ENCODE results near the gene TOB2. TPM values are rescaled to one million over a fixed set of nuclear protein-coding genes. Genes with fewer than 3 reads are reported as not detected.

Gene TOB2
- total and polyA plus RNA-seq, 7 donors = 13.2 to 38.2 (median 29.6) TPM

GRCh38 chr22:41429232-41429950 lies 17.2 kb downstream of the TOB2 start:
- Histone ChIP-seq H3K36me3 (peaks cover 0 to 50% (median 12%) of the 10 kb centered on the region in 4 donors), H3K9me3 (no peaks in the 10 kb centered on the region), H3K27ac (no peak overlapping the region), H3K27me3 (no peaks in the 10 kb centered on the region), H3K4me1 (peaks cover 0 to 16% (median 2%) of the 10 kb centered on the region in 4 donors), H3K4me3 (no peak overlapping the region)
- intact Hi-C loops (cut with DNase I) = no loop called here
- 94 to 95% methylated on average over 13 of the region's 13 CpGs for WGBS, 2 donors
- DNase-seq = no peak
- TF ChIP-seq CTCF (IDR thresholded peaks at IDR 0.05) (no peak), EP300 (IDR thresholded peaks at IDR 0.05) (no peak), POLR2A (IDR thresholded peaks at IDR 0.05) (no peak), POLR2AphosphoS5 (IDR thresholded peaks at IDR 0.05) (peak in 2 of 4 donors; percentile 11 to 33)

- Histone ChIP-seq H3K36me3 (peaks cover 0 to 34% (median 7%) of the 10 kb centered on the region in 4 donors), H3K4me1 (no peaks in the 10 kb centered on the region), H3K27ac (no peak overlapping the region), H3K9me3 (no peaks in the 10 kb centered on the region), H3K4me3 (no peak overlapping the region), H3K27me3 (no peaks in the 10 kb centered on the region)
- TF ChIP-seq CTCF (IDR thresholded peaks at IDR 0.05) (no peak), POLR2AphosphoS5 (IDR thresholded peaks at IDR 0.05) (no peak), EP300 (IDR thresholded peaks at IDR 0.05) (no peak), POLR2A (IDR thresholded peaks at IDR 0.05) (no peak)
- no peak for DNase-seq
- intact Hi-C loops (cut with DNase I) = no loop called here
- WGBS, 2 donors = 57 to 69% methylated on average over 9 of the region's 9 CpGs
Observed at GRCh38 chr22:41425660-41426365, 20.8 kb downstream of the TOB2 start.

GRCh38 chr22:41418717-41419116 lies 27.9 kb downstream of the TOB2 start:
- Histone ChIP-seq H3K4me1 (peaks cover 0 to 56% (median 45%) of the 10 kb centered on the region in 4 donors), H3K9me3 (no peaks in the 10 kb centered on the region), H3K36me3 (peaks cover 0 to 10% (median 2%) of the 10 kb centered on the region in 4 donors), H3K27me3 (no peaks in the 10 kb centered on the region), H3K27ac (peak overlapping the region; percentile 93 to 98 (median 98)), H3K4me3 (peak overlapping the region in 1 of 4 donors; percentile 17)
- intact Hi-C loops (cut with DNase I) = no loop called here
- no peak for DNase-seq
- 81 to 88% methylated on average over 9 of the region's 9 CpGs for WGBS, 2 donors
- no peak for TF ChIP-seq POLR2AphosphoS5 (IDR thresholded peaks at IDR 0.05)
- TF ChIP-seq EP300 (IDR thresholded peaks at IDR 0.05) = no peak
- TF ChIP-seq CTCF (IDR thresholded peaks at IDR 0.05) = no peak

- DNase-seq = peak; percentile 99
- peak overlapping the region in 1 of 4 donors; percentile 17 for H3K4me3 ChIP-seq
- no peaks in the 10 kb centered on the region for H3K27me3 ChIP-seq
- H3K36me3 ChIP-seq = peaks cover 0 to 2% (median 0%) of the 10 kb centered on the region in 4 donors
- H3K9me3 ChIP-seq = no peaks in the 10 kb centered on the region
- 33 to 70% methylated on average over 13 of the region's 13 CpGs for whole genome bisulfite sequencing, 2 donors
- H3K27ac ChIP-seq = peak overlapping the region; percentile 93 to 98 (median 98)
- TF ChIP-seq EP300 (IDR thresholded peaks at IDR 0.05) (peak; percentile 90 to 98 (median 94)), POLR2AphosphoS5 (IDR thresholded peaks at IDR 0.05) (peak; percentile 89 to 95 (median 93)), POLR2A (IDR thresholded peaks at IDR 0.05) (peak; percentile 21 to 37), CTCF (IDR thresholded peaks at IDR 0.05) (no peak)
- H3K4me1 ChIP-seq = peaks cover 0 to 59% (median 48%) of the 10 kb centered on the region in 4 donors
- intact Hi-C loops (cut with DNase I) = no loop called here
Observed at GRCh38 chr22:41417622-41418390, 28.8 kb downstream of the TOB2 start.
